ENCODE measurements around the gene LCTL.

The LCTL gene

GRCh38 chr15:66573719-66574595, 8.2 kb upstream of the LCTL start:
- no peak overlapping the region for H3K4me3 ChIP-seq (replicated peaks; ENCODE audit: low read depth, low read length)
- TF ChIP-seq CTCF (IDR thresholded peaks at IDR 0.05; ENCODE audit: low read depth, low read length, missing control alignments): no peak
- peak; percentile 39 for DNase-seq (ENCODE audit: extremely low read depth, low read depth)

DNA sequence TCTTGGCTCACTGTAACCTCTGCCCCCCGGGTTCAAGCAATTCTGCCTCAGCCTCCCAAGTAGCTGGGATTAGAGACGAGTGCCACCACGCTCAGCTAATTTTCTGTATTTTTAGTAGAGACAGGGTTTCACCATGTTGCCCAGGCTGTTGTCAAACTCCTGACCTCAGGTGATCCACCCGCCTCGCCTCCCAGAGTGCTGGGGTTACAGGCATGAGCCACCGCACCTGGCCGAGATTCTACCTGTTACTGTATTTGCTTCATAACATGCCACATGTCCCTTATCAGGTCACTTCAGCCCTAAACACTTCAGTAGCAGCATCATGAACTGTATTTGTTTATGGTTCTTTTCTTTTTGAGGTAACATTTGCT, 7.5 kb upstream of the LCTL start:
- DNase-seq (ENCODE audit: extremely low read depth, low read depth): no peak
- H3K4me3 ChIP-seq (replicated peaks; ENCODE audit: low read depth, low read length): no peak overlapping the region
- TF ChIP-seq CTCF (IDR thresholded peaks at IDR 0.05; ENCODE audit: low read depth, low read length, missing control alignments): no peak

DNA sequence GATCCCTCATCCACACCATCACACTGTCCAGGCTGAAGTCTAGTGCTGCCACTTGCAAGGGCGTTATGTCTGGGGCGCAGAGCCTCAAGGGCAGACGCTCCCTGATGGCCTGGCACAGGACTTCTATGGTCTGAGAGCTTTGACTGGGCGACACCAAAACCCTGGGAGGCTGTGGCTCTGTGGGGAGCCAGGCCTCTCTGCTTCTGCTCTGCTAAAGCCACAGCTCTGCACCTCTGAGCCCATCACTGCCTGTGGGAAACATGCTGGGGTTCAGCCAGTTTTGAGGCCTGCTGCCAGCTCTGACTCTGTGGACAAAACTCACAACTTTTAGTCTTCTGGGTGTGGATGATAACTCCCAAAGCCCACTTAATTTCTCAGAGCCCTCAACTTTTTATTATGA, 6.3 kb upstream of the LCTL start:
- DNase-seq (ENCODE audit: extremely low read depth, low read depth): no peak
- TF ChIP-seq CTCF (IDR thresholded peaks at IDR 0.05; ENCODE audit: low read depth, low read length, missing control alignments): no peak
- H3K4me3 ChIP-seq (replicated peaks; ENCODE audit: low read depth, low read length): no peak overlapping the region

DNA sequence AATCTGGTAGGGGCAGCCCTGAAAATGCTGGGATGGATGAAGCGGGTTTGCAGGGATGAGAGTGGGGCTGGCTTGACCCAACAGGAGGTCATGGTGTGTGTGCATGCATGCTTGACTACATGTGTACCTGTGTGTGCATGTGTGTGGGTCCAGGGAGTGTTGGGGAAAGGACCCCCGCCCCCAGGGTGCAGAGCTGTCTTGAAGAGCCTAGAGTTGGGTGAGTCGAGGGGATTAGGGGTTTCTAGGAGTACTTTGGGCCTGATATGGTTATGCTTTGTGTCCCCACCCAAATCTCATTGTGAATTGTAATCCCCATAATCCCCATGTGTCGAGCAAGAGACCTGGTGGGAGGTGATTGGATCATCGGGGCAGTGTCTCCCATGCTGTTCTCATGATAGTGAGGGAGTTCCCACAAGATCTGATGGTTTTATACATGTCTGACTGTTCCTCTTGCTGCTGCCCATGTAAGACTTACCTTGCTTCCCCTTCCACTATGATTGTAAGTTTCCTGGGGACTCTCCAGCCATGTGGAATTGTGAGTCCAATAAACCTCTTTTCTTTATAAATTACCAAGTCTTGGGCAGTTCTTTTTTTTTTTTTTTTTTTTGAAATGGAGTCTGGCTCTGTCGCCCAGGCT, 5.2 kb upstream of the LCTL start:
- no peak overlapping the region for H3K4me3 ChIP-seq (replicated peaks; ENCODE audit: low read depth, low read length)
- no peak for TF ChIP-seq CTCF (IDR thresholded peaks at IDR 0.05; ENCODE audit: low read depth, low read length, missing control alignments)
- no peak for DNase-seq (ENCODE audit: extremely low read depth, low read depth)

DNA sequence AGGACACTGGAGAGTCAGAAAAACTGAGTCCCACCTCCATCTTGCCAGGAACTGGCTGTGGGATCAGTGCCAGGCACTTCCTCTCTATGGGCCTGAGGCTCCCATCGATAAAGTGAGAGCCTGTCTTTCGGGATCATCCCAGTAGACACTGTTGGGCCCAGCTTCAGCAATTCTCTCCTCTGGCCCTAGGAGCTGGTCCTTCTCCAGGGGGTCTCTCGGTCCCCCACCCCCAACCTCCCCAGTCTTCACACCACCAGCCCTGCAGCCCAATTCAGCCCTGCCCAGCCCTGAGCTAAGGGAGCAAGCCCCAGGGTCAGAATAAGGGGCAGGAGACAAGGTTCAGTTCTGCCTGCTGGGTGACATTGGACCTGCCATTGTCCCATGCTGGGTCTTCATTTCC, 4.5 kb upstream of the LCTL start:
- no peak overlapping the region for H3K4me3 ChIP-seq (replicated peaks; ENCODE audit: low read depth, low read length)
- no peak for TF ChIP-seq CTCF (IDR thresholded peaks at IDR 0.05; ENCODE audit: low read depth, low read length, missing control alignments)
- no peak for DNase-seq (ENCODE audit: extremely low read depth, low read depth)

DNA sequence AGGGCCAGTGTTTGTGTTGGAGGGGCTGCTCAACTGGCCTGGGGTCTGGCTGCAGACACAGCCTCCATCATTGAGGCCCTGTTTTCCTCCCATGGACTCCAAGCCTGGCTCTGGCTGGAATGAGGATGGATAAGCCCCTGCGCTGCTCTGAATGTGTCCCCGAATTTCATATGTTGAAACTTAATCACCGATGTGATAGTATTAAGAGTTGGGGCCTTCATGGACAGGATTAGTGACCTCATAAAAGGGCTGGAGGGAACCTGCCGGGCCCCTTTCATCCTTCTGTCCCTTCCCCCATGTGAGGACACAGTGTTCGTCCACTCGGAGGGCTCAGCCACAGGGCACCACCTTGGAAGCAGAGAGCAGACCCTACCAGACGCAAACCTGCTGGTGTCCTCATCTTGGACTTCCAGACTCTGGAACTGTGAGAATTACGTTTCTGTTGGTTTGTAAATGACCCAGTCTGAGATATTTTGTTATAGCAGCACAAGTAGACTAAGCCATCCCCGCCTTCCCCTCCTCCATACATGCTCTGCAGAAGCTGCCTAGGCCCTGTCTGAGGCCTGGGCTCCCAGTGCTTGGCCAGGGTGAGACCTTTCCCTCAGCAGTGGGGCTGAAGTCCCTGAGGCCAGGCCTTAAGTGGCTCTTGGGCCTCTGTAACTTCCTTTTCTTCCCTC, 3.8 kb upstream of the LCTL start:
- DNase-seq (ENCODE audit: extremely low read depth, low read depth): no peak
- TF ChIP-seq CTCF (IDR thresholded peaks at IDR 0.05; ENCODE audit: low read depth, low read length, missing control alignments): no peak
- H3K4me3 ChIP-seq (replicated peaks; ENCODE audit: low read depth, low read length): no peak overlapping the region
